Loucy (cell line): ENCODE measurements around the gene SULT1C3.

ENCODE experiments used
- EZH2phosphoT487 ChIP-seq: fragments of 200-600 bp; IDR thresholded peaks from 2 replicates; pipeline ENCODE4 v1.6.1; 2018; ENCODE audit warnings: antibody characterized with exemption, mild to moderate bottlenecking, moderate library complexity, borderline replicate concordance
- TF ChIP-seq, protein P1 (sequence below): fragments of 200-600 bp; sonication (generic); conservative IDR thresholded peaks from 2 replicates; pipeline ENCODE4 v1.5.1; 2014; ENCODE audit warnings: mild to moderate bottlenecking, antibody characterized with exemption, low read length

- TF ChIP-seq, protein P1, sequence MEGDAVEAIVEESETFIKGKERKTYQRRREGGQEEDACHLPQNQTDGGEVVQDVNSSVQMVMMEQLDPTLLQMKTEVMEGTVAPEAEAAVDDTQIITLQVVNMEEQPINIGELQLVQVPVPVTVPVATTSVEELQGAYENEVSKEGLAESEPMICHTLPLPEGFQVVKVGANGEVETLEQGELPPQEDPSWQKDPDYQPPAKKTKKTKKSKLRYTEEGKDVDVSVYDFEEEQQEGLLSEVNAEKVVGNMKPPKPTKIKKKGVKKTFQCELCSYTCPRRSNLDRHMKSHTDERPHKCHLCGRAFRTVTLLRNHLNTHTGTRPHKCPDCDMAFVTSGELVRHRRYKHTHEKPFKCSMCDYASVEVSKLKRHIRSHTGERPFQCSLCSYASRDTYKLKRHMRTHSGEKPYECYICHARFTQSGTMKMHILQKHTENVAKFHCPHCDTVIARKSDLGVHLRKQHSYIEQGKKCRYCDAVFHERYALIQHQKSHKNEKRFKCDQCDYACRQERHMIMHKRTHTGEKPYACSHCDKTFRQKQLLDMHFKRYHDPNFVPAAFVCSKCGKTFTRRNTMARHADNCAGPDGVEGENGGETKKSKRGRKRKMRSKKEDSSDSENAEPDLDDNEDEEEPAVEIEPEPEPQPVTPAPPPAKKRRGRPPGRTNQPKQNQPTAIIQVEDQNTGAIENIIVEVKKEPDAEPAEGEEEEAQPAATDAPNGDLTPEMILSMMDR = no peak
- no peak for TF ChIP-seq EZH2phosphoT487
Measured at GRCh38 chr2:108219688-108220087, 20.1 kb upstream of the SULT1C3 start.
